Measurements from ENCODE around the gene SCAF4.

Gene SCAF4

GRCh38 chr21:31623664-31624063, 108.3 kb downstream of the SCAF4 start:
- no peak for DNase-seq (ENCODE audit: extremely low read depth, low read depth)
- no peak for TF ChIP-seq CTCF (IDR thresholded peaks at IDR 0.05; ENCODE audit: low read depth, low read length, missing control alignments)

GRCh38 chr21:31622397-31622796, 109.5 kb downstream of the SCAF4 start:
- TF ChIP-seq CTCF (IDR thresholded peaks at IDR 0.05; ENCODE audit: low read depth, low read length, missing control alignments), result no peak
- DNase-seq (ENCODE audit: extremely low read depth, low read depth), result no peak

More at GRCh38 chr21:31623664-31624063, 108.3 kb downstream of the SCAF4 start:
- H3K4me3 ChIP-seq (replicated peaks; ENCODE audit: low read depth, low read length), result no peak overlapping the region

More at GRCh38 chr21:31622397-31622796, 109.5 kb downstream of the SCAF4 start:
- H3K4me3 ChIP-seq (replicated peaks; ENCODE audit: low read depth, low read length), result no peak overlapping the region
